Activated T-cell treated with anti-CD3 and anti-CD28 coated beads, Interleukin-2, amount 50 U/mL, for 72 hours (primary cell): ENCODE results near the gene WDR45B. TPM values are rescaled to one million over a fixed set of nuclear protein-coding genes. Genes with fewer than 3 reads are reported as not detected.
"Not testable (repeated sequence)": the region's sequence is repeated elsewhere in the genome, so short reads cannot be mapped to it uniquely, and the experiment has no call there.

ENCODE experiments used
- ATAC-seq, 2 donors: fragments of 150-1000 bp; cut with Tn5 transposase; replicated peaks in 1 of 2; 2 replicates each; pipeline ENCODE4 v1.10.0; 2021; ENCODE audit warnings: moderate library complexity in 2 of 2, mild to moderate bottlenecking in 1 of 2
- DNase-seq, 2 donors: peaks; one replicate each; pipeline ENCODE4 v3.0.0; 2021 to 2022; ENCODE audit warnings: mixed read lengths in 1 of 2
- H3K27ac Mint-ChIP-seq: one replicate; pipeline ENCODE4 v1.8.0; 2022; ENCODE audit warnings: mild to moderate bottlenecking, moderate library complexity, mixed read lengths
- H3K27me3 Mint-ChIP-seq: one replicate; pipeline ENCODE4 v1.8.0; 2022; ENCODE audit warnings: low read depth, mixed read lengths
- H3K36me3 Mint-ChIP-seq, 2 donors: one replicate each; pipeline ENCODE4 v1.8.0; 2022; ENCODE audit warnings: mixed read lengths in 2 of 2, mild to moderate bottlenecking in 1 of 2; ENCODE audit not compliant: insufficient read depth in 2 of 2
- H3K4me1 Mint-ChIP-seq: one replicate; pipeline ENCODE4 v1.8.0; 2022; ENCODE audit warnings: low read depth, mixed read lengths
- H3K4me3 Mint-ChIP-seq, 2 donors: one replicate each; pipeline ENCODE4 v1.8.0; 2022; ENCODE audit warnings: mild to moderate bottlenecking in 2 of 2, mixed read lengths in 2 of 2, moderate library complexity in 2 of 2
- H3K9me3 Mint-ChIP-seq, 2 donors: one replicate each; pipeline ENCODE4 v1.8.0; 2022; ENCODE audit warnings: mixed read lengths in 2 of 2
- total RNA-seq, 2 donors: library from RNA; stranded (reverse); gene quantifications; one replicate each; pipeline ENCODE4 v1.2.3, GENCODE V29; 2022

The WDR45B gene
- total RNA-seq, 2 donors from 2014 or later, result 51.1 to 52.3 TPM

DNA sequence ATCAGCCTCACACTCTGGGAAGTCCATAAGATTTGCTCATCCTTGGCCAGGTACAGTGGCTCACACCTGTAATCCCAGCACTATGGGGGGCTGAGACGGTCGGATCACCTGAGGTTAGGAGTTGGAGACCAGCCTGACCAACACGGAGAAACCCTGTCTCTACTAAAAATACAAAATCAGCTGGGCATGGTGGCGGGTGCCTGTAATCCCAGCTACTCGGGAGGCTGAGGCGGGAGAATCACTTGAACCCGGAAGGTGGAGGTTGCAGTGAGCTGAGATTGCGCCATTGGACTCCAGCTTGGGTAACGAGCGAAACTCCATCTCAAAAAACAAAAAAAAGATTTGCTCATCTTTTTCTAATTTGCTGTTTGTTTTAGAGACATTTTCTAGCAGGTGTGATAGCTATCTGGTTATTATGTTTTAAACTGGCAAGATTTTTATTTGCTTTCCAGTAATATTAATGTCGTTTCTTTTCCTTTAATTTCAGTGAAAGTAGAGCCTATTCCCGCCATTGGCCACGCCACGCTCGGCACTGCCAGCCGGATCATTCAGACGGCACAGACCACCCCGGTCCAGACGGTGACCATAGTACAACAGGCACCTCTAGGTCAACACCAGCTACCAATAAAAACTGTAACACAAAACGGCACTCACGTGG, 61.5 kb downstream of the WDR45B start:
- DNase-seq (no peak), ATAC-seq (no peak)
- H3K4me3 Mint-ChIP-seq, result no peak overlapping the region
- H3K27me3 Mint-ChIP-seq, result no peaks in the 10 kb centered on the region
- H3K27ac Mint-ChIP-seq, result no peak overlapping the region
- H3K9me3 Mint-ChIP-seq, result no peaks in the 10 kb centered on the region
- peaks cover 32% of the 10 kb centered on the region for H3K4me1 Mint-ChIP-seq
- peaks cover 9 to 13% of the 10 kb centered on the region in 2 donors for H3K36me3 Mint-ChIP-seq

DNA sequence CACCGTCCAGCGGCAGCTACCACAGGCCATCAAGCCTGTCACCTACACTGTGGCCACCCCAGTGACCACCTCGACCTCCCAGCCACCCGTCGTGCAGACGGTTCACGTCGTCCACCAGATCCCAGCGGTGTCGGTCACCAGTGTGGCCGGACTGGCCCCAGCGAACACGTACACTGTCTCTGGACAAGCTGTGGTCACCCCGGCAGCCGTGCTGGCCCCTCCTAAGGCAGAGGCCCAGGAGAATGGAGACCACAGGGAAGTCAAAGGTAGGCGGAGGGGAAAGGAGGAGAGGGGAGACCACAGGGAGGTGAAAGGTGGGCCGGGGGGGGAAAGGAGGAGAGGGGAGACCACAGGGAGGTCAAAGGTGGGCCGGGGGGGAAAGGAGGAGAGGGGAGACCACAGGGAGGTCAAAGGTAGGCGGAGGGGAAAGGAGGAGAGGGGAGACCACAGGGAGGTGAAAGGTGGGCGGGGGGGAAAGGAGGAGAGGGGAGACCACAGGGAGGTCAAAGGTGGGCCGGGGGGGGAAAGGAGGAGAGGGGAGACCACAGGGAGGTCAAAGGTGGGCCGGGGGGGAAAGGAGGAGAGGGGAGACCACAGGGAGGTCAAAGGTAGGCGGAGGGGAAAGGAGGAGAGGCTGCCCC, 62.2 kb downstream of the WDR45B start:
- Mint-ChIP-seq H3K27ac (peak overlapping the region; percentile 72), H3K36me3 (peaks cover 9 to 13% of the 10 kb centered on the region in 2 donors), H3K4me1 (peaks cover 28% of the 10 kb centered on the region)
- H3K27me3 Mint-ChIP-seq, ATAC-seq, H3K9me3 Mint-ChIP-seq, H3K4me3 Mint-ChIP-seq: not testable (repeated sequence)
- peak in 1 of 2 donors; percentile 30 for DNase-seq

DNA sequence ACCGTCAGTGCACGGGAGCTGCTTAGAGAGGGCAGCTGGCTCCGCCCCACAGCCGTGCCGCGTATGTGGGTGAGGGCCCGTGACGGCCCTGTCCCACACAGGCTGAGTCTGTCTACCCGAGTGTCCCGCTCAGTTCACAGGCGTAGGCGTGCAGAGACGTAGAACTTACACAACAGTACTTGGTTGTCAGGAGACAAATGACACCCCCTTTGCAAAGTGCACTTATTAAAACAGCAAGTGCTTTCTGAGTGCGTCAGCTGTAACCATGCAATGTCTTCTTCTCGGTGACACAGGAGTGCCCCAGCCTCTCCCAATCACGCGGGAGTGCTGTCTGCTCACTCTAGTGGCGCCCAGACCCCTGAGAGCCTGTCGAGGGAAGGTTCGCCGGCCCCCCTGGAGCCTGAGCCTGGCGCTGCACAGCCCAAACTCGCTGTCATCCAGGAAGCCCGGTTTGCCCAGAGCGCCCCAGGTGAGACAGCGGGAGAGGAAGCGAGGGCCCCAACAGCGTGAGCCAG, 64.5 kb downstream of the WDR45B start:
- DNase-seq (peak; percentile 60 to 65), ATAC-seq (peak; percentile 86 to 93)
- Mint-ChIP-seq H3K27ac (peak overlapping the region; percentile 82), H3K4me1 (peaks cover 28% of the 10 kb centered on the region), H3K9me3 (no peaks in the 10 kb centered on the region), H3K27me3 (no peaks in the 10 kb centered on the region), H3K36me3 (peaks cover 9 to 13% of the 10 kb centered on the region in 2 donors), H3K4me3 (peak overlapping the region; percentile 50 to 77)

DNA sequence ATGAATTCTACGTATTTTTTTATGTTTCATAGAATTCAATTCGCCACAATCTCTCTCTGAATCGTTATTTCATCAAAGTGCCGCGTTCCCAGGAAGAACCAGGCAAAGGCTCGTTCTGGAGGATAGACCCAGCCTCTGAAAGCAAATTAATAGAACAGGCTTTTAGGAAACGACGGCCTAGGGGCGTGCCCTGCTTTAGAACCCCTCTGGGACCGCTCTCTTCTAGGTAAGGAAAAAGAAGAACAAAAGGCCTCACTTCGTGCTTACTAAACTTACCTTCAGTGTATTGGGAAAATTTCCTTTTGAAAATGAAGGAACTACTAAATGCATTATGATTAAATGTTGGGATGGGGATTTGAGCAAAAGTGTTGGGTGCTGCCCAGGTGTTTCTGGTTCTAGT, 65.5 kb downstream of the WDR45B start:
- Mint-ChIP-seq H3K27ac (no peak overlapping the region), H3K27me3 (no peaks in the 10 kb centered on the region), H3K36me3 (peaks cover 8 to 9% of the 10 kb centered on the region in 2 donors)

DNA sequence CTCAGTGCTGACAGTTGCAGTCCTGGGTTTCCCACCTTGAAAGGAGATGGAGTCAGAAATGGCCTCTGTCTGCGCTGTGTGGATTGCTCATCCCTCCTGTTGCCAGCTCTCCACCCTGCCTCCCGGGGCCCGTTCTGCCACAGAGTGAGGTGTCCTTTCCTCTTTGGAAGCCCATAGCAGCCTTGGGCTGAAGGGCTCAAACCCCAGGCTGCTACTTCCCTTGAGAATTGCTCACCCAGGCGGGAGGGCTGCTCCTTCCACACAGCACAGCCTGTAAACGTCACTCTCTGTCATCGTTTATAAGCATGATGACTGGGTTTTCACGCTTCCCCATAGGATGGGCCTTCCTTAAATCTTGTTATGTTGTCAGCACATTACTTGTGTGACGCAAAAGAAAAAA, 66.0 kb downstream of the WDR45B start:
- no peaks in the 10 kb centered on the region for H3K9me3 Mint-ChIP-seq
- no peaks in the 10 kb centered on the region for H3K27me3 Mint-ChIP-seq
- H3K27ac Mint-ChIP-seq, result no peak overlapping the region
- no peak overlapping the region for H3K4me3 Mint-ChIP-seq
- DNase-seq (no peak), ATAC-seq (no peak)
- H3K4me1 Mint-ChIP-seq, result peaks cover 16% of the 10 kb centered on the region
- peaks cover 7 to 8% of the 10 kb centered on the region in 2 donors for H3K36me3 Mint-ChIP-seq

More for the DNA sequence above, 65.5 kb downstream of the WDR45B start:
- DNase-seq (no peak), ATAC-seq (no peak)
- H3K9me3 Mint-ChIP-seq, result no peaks in the 10 kb centered on the region
- H3K4me3 Mint-ChIP-seq, result no peak overlapping the region
- peaks cover 21% of the 10 kb centered on the region for H3K4me1 Mint-ChIP-seq

DNA sequence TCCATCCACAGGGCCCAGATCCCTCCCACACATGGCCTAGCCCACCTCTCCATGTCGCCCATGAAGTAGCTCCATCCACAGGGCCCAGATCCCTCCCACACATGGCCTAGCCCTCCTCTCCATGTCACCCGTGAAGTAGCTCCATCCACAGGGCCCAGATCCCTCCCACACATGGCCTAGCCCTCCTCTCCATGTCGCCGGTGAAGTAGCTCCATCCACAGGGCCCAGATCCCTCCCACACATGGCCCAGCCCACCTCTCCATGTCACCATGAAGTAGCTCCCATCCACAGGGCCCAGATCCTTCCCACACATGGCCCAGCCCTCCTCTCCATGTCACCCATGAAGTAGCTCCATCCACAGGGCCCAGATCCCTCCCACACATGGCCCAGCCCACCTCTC, 68.3 kb downstream of the WDR45B start:
- not testable (repeated sequence) for H3K9me3 Mint-ChIP-seq, ATAC-seq, H3K27me3 Mint-ChIP-seq, H3K4me1 Mint-ChIP-seq, DNase-seq, H3K4me3 Mint-ChIP-seq, H3K36me3 Mint-ChIP-seq, H3K27ac Mint-ChIP-seq

DNA sequence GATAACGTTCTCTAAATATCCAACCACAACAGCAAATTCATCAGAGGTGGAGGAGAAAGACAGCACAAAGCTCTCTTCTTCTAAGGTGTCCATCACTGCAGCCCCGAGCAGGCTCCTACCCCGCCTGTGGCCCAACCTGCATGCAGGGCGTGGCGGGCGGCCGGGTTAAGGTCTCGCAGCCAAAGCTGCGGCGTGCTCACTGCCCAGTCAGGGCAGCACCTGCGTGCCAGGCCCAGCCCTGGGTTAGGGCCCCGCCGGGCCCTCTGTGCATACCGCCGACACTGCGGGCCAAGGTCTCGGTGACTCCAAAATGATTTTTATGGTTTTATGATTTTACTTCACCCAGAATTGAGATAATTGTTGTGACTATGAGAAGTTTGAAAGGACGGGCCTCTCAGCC, 70.9 kb downstream of the WDR45B start:
- DNase-seq (no peak), ATAC-seq (no peak)
- H3K4me1 Mint-ChIP-seq, result no peaks in the 10 kb centered on the region
- peaks cover 4 to 9% of the 10 kb centered on the region in 2 donors for H3K36me3 Mint-ChIP-seq
- no peak overlapping the region for H3K4me3 Mint-ChIP-seq
- no peaks in the 10 kb centered on the region for H3K9me3 Mint-ChIP-seq
- H3K27ac Mint-ChIP-seq, result no peak overlapping the region
- no peaks in the 10 kb centered on the region for H3K27me3 Mint-ChIP-seq

DNA sequence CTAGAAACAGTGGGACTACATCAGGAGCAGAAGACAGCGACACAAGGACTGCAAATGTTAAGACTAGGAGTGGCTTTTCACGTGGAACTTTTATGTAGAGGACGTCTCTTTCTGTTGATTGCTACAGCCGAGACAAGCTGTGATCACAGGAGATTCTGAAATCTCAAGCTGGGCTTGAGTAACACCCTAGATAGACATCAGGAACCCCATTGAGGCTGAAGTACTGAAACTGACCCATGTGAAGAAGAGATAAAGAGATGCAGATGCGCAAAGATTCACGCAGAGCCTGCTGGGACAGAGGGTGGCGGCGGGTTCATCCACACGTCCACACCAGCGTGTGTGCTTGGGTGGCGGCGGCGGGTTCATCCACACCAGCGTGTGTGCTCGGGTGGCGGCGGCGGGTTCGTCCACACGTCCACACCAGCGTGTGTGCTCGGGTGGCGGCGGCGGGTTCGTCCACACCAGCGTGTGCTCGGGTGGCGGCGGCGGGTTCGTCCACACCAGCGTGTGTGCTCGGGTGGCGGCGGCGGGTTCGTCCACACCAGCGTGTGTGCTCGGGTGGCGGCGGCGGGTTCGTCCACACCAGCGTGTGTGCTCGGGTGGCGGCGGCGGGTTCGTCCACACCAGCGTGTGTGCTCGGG, 72.5 kb downstream of the WDR45B start:
- not testable (repeated sequence) for ATAC-seq, DNase-seq, H3K27ac Mint-ChIP-seq, H3K27me3 Mint-ChIP-seq, H3K4me1 Mint-ChIP-seq, H3K9me3 Mint-ChIP-seq, H3K4me3 Mint-ChIP-seq
- H3K36me3 Mint-ChIP-seq, result peaks cover 4 to 13% of the 10 kb centered on the region in 2 donors

DNA sequence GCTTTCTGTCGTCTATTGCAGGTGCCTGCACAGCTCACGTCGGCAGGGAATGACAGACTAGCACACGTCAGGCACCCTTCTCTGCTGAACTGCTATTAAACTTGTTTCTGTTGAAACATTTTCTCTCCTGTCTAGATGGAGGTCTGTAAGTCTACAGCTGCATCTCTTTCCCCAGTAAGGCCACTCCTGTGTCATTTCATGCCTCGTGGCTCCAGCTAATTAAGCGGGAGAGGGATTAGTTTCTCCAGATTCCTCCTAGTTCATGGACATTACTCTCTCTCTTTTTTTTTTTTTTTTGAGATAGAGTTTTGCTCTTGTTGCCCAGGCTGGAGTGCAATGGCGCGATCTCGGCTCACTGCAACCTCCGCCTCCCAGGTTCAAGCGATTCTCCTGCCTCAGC, 74.2 kb downstream of the WDR45B start:
- Mint-ChIP-seq H3K27me3 (no peaks in the 10 kb centered on the region), H3K9me3 (no peaks in the 10 kb centered on the region), H3K4me1 (no peaks in the 10 kb centered on the region), H3K27ac (no peak overlapping the region), H3K36me3 (peaks cover 4 to 18% of the 10 kb centered on the region in 2 donors), H3K4me3 (no peak overlapping the region)
- DNase-seq, result no peak
- no peak for ATAC-seq

DNA sequence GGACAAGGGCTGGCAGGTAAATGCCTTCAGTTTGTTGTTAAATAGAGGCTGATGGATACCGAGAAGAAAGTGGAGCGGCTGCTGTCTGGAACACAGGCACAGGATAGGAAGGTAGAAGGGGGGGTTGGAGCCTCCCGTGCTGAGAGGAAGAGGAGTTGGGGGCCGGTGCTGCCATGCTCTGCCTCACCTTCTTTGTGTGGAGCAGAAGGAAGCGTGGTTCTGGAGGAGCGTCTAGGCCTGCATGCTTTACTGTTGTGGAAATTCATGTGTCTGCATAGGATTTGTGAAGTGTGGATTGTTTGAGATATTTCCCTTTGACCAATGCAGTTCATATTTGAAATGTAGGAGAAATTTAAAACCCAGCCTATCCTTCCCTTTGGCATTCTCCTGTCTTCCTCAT, 76.4 kb downstream of the WDR45B start:
- H3K9me3 Mint-ChIP-seq, result no peaks in the 10 kb centered on the region
- H3K4me3 Mint-ChIP-seq, result no peak overlapping the region
- H3K4me1 Mint-ChIP-seq, result no peaks in the 10 kb centered on the region
- H3K27ac Mint-ChIP-seq, result no peak overlapping the region
- DNase-seq, result no peak
- ATAC-seq, result no peak
- H3K36me3 Mint-ChIP-seq, result peaks cover 4 to 18% of the 10 kb centered on the region in 2 donors
- H3K27me3 Mint-ChIP-seq, result no peaks in the 10 kb centered on the region

DNA sequence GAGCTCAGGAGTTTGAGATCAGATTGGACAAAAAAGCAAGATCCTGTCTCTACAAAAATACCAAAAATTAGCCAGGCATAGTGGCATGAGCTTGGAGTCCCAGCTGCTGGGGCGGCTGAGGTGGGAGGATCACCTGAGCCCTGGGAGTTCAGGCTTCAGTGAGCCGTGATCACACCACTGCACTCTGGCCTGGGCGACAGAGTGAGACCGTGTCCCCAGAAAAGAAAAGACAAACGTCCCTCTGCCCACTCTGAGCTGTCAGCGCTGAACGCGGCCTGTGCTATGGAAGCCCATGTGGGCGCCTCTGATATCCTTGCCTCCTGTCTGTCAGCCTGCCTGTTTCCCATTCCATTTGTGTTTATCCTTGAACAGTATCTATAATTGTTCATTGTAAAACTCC, 78.0 kb downstream of the WDR45B start:
- Mint-ChIP-seq H3K4me1 (no peaks in the 10 kb centered on the region), H3K36me3 (peaks cover 0 to 15% of the 10 kb centered on the region in 2 donors), H3K4me3 (no peak overlapping the region), H3K9me3 (no peaks in the 10 kb centered on the region), H3K27me3 (no peaks in the 10 kb centered on the region), H3K27ac (no peak overlapping the region)
- DNase-seq, result no peak
- ATAC-seq, result no peak

DNA sequence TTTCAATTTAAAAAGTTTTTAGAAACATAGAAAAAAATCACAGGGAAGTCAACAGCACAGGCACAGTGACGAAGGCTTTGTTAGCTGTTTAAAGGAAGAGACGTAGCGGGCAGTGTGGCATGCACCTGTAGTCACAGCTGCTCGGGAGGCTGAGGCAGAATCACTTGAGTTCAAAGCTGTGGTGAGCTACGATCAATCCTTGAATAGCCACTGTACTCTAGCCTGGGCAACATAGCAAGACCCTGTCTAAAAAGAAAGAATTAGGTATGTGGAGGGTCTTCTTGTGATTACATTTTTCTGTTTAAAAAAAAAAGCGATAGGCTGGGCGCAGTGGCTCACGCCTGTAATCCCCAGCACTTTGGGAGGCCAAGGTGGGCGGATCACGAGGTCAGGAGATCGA, 78.6 kb downstream of the WDR45B start:
- no peaks in the 10 kb centered on the region for H3K9me3 Mint-ChIP-seq
- H3K4me3 Mint-ChIP-seq, result no peak overlapping the region
- no peak for DNase-seq
- H3K36me3 Mint-ChIP-seq, result peaks cover 0 to 18% of the 10 kb centered on the region in 2 donors
- H3K27me3 Mint-ChIP-seq, result no peaks in the 10 kb centered on the region
- no peaks in the 10 kb centered on the region for H3K4me1 Mint-ChIP-seq
- ATAC-seq, result no peak
- H3K27ac Mint-ChIP-seq, result no peak overlapping the region

DNA sequence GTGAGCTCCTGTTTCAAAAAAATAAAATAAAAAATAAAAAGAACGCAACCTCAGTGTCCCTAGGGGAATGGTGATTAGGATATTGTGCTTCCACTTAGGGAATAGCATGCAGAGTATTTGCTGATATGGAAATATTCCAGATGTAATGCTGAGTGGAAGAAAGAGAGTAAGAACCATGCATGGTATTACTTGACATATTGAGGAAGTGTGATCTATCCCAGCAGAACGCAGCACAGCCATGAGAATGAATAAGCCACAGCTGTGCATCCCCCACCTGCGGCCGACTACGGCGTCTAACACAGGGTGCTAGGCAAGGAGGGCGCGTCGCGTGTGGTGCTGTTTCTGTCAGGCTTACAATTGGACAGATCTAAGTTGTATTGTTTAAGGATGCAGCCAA, 79.2 kb downstream of the WDR45B start:
- H3K36me3 Mint-ChIP-seq, result peaks cover 0 to 15% of the 10 kb centered on the region in 2 donors

More for the DNA sequence above, 79.2 kb downstream of the WDR45B start:
- Mint-ChIP-seq H3K27ac (no peak overlapping the region), H3K4me1 (no peaks in the 10 kb centered on the region), H3K4me3 (no peak overlapping the region), H3K27me3 (no peaks in the 10 kb centered on the region), H3K9me3 (no peaks in the 10 kb centered on the region)
- no peak for DNase-seq
- no peak for ATAC-seq
